HEK293 (cell line): ENCODE data around the gene FBXO5.

Experiments
- ZFP41 ChIP-seq: fragments of 450-650 bp; formaldehyde crosslinking; IDR thresholded peaks from 2 replicates; pipeline ENCODE4 v1.5.1; 2016; ENCODE audit warnings: missing biosample characterization, missing genetic modification characterization, borderline replicate concordance
- ZNF416 ChIP-seq: fragments of 450-650 bp; formaldehyde crosslinking; IDR thresholded peaks from 2 replicates; pipeline ENCODE4 v1.5.1; 2016; ENCODE audit warnings: missing biosample characterization, missing genetic modification characterization
- ZNF548 ChIP-seq: fragments of 450-650 bp; formaldehyde crosslinking; IDR thresholded peaks from 2 replicates; pipeline ENCODE4 v1.5.1; 2016; ENCODE audit warnings: missing biosample characterization, missing genetic modification characterization
- TF ChIP-seq, protein P1 (sequence below): fragments of 450-650 bp; formaldehyde crosslinking; IDR thresholded peaks from 2 replicates; pipeline ENCODE4 v1.5.1; 2016; ENCODE audit warnings: missing biosample characterization, missing genetic modification characterization
- TF ChIP-seq, protein P2 (sequence below): fragments of 450-650 bp; formaldehyde crosslinking; IDR thresholded peaks from 2 replicates; pipeline ENCODE4 v1.5.1; 2016; ENCODE audit warnings: missing biosample characterization, missing genetic modification characterization
- TF ChIP-seq, protein P3 (sequence below): fragments of 450-650 bp; formaldehyde crosslinking; IDR thresholded peaks from 2 replicates; pipeline ENCODE4 v1.5.1; 2016; ENCODE audit warnings: missing biosample characterization, missing genetic modification characterization
- TF ChIP-seq, protein P4 (sequence below): fragments of 450-650 bp; formaldehyde crosslinking; IDR thresholded peaks from 2 replicates; pipeline ENCODE4 v1.5.1; 2016; ENCODE audit warnings: missing biosample characterization, missing genetic modification characterization, borderline replicate concordance

DNA sequence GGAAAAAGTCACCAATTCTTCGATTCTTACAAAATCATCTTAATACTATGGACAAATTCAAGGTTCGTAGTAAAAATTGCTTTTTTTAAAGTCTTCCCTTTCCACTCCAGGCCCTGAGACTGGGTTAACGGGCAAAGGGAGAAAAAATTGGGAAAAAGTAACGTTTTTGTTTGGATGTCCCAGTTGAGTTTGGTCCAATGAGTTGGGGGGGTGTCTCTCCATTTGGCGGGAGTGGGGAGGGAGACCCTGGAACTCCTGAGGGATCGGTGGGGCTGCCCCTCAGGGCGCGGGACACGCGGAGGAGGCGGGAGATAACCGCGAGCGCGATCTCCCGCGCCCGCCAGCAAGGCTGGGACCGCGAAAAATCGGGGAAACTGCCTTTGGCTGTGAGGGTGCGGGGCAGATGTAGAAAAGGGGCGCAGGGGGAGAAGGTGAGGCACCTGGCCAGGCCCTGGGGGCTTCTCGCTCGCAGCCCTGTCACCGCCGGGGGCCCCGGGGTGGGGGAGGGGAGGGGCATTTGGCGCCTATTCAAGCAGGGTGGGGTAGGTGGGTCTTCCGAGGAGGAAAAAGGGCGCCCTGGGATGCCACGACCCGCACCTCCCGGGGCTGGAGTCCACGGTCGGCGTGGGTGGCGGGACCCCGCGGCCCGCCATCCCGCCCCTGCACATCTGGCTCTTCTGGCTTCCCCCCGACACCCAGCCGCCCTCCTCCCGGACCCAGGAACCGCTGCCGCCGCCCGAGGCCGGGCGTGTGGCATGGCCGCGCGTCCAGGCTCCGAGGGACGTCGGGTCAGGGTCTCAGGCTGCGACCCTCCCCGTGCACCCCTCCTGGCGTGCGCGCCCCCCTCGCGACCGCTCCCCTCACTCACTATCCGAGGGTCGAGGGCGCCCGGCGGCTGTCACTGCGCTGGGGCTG is 595 bp downstream of the FBXO5 start:
- TF ChIP-seq, protein P1, sequence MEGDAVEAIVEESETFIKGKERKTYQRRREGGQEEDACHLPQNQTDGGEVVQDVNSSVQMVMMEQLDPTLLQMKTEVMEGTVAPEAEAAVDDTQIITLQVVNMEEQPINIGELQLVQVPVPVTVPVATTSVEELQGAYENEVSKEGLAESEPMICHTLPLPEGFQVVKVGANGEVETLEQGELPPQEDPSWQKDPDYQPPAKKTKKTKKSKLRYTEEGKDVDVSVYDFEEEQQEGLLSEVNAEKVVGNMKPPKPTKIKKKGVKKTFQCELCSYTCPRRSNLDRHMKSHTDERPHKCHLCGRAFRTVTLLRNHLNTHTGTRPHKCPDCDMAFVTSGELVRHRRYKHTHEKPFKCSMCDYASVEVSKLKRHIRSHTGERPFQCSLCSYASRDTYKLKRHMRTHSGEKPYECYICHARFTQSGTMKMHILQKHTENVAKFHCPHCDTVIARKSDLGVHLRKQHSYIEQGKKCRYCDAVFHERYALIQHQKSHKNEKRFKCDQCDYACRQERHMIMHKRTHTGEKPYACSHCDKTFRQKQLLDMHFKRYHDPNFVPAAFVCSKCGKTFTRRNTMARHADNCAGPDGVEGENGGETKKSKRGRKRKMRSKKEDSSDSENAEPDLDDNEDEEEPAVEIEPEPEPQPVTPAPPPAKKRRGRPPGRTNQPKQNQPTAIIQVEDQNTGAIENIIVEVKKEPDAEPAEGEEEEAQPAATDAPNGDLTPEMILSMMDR (tag by site-specific recombination) = peak; percentile 38; the same call in 1 of the 2 replicates
- TF ChIP-seq, protein P2, sequence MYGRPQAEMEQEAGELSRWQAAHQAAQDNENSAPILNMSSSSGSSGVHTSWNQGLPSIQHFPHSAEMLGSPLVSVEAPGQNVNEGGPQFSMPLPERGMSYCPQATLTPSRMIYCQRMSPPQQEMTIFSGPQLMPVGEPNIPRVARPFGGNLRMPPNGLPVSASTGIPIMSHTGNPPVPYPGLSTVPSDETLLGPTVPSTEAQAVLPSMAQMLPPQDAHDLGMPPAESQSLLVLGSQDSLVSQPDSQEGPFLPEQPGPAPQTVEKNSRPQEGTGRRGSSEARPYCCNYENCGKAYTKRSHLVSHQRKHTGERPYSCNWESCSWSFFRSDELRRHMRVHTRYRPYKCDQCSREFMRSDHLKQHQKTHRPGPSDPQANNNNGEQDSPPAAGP = no peak
- TF ChIP-seq, protein P3, sequence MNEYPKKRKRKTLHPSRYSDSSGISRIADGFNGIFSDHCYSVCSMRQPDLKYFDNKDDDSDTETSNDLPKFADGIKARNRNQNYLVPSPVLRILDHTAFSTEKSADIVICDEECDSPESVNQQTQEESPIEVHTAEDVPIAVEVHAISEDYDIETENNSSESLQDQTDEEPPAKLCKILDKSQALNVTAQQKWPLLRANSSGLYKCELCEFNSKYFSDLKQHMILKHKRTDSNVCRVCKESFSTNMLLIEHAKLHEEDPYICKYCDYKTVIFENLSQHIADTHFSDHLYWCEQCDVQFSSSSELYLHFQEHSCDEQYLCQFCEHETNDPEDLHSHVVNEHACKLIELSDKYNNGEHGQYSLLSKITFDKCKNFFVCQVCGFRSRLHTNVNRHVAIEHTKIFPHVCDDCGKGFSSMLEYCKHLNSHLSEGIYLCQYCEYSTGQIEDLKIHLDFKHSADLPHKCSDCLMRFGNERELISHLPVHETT (tag by site-specific recombination) = no peak
- TF ChIP-seq ZNF548 (tag by site-specific recombination) = no peak
- TF ChIP-seq ZFP41 (tag by site-specific recombination) = no peak
- no peak for TF ChIP-seq ZNF416 (tag by site-specific recombination)
- TF ChIP-seq, protein P4, sequence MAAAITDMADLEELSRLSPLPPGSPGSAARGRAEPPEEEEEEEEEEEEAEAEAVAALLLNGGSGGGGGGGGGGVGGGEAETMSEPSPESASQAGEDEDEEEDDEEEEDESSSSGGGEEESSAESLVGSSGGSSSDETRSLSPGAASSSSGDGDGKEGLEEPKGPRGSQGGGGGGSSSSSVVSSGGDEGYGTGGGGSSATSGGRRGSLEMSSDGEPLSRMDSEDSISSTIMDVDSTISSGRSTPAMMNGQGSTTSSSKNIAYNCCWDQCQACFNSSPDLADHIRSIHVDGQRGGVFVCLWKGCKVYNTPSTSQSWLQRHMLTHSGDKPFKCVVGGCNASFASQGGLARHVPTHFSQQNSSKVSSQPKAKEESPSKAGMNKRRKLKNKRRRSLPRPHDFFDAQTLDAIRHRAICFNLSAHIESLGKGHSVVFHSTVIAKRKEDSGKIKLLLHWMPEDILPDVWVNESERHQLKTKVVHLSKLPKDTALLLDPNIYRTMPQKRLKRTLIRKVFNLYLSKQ = no peak
